Measurements from ENCODE around the gene METTL1. TPM values are rescaled to one million over a fixed set of nuclear protein-coding genes. Genes with fewer than 3 reads are reported as not detected.

METTL1 gene
- total RNA-seq, 1 experiment from 2014 or later, result 17.9 TPM

DNA sequence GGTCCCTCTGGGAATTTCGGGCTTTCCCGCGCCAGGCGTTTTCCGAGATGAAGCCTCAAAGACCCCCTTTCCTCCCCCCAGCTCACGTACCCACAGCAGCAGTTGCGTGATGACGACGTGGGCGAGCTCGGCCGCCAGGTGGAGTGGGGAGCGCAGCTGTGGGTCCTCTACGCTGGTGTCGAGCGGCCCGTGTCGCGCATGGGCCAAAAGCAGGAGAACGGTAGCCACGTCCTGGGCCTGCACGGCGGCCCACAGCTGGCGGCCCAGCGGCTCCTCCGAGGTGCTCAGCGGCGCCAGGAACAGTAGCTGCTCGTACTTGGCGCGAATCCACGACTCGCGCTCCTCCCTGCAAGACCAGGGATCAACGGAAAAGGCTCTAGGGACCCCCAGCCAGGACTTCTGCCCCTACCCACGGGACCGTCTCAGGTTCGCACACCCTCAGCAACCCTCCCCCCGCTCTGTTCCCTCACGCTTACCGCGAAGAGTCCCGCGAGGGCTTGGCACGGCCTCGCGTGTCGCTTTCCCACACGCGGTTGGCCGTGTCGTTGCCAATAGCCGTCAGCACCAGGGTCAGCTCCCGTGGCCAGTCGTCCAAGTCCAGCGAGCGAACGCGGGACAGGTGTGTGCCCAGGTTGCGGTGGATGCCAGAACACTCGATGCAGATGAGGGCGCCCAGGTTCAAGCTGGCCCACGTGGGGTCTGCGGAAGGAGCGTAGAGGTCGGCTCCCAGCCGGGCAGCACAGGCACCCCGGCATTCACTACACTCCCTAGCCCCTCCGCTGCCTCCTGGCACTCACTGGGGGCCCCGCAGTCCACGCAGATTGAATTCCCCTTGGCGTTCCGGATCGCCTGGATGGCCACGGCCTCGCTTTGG lies 44.8 kb downstream of the METTL1 start:
- Histone ChIP-seq H3F3A (ENCODE audit: insufficient read depth, low read depth) (no peaks in the 10 kb centered on the region), H3K27ac (no peak overlapping the region), H3K36me3 (ENCODE audit: low read depth) (no peaks in the 10 kb centered on the region), H3K27me3 (ENCODE audit: insufficient read depth, low read depth) (peaks cover 9% of the 10 kb centered on the region; the same call in 1 of the 2 replicates), H3K4me3 (peak overlapping the region; percentile 80; the same call in 1 of the 2 replicates), H3K79me2 (ENCODE audit: low read depth) (no peaks in the 10 kb centered on the region), H2AFZ (no peak overlapping the region; the same call in 1 of the 2 replicates), H4K20me1 (ENCODE audit: insufficient read depth) (no peaks in the 10 kb centered on the region), H3K9me3 (ENCODE audit: insufficient read depth, low read depth) (no peaks in the 10 kb centered on the region), H3K4me2 (peak overlapping the region; percentile 78), H3K9me2 (ENCODE audit: insufficient read depth) (no peaks in the 10 kb centered on the region), H3K4me1 (replicated peaks; ENCODE audit: insufficient read depth) (no peaks in the 10 kb centered on the region)
- BruUV-seq (replicated peaks), result TSS peak; percentile 21
- DNase-seq, result no peak
- TF ChIP-seq EZH2 (IDR thresholded peaks at IDR 0.05; ENCODE audit: low read depth), result no peak
- TF ChIP-seq CTCF (conservative IDR thresholded peaks at IDR 0.05), result no peak
- ChIA-PET CTCF (no interaction called here), POLR2A (ENCODE audit: unreplicated experiment) (no interaction called here)
- intact Hi-C loops (cut with micrococcal nuclease; ENCODE audit: unreplicated experiment), result loop anchor here (2.0 to 10.0 kb wide), 2 partner anchors 18 to 132 kb away; partner anchors contain the start of genes PIP4K2C and TSPAN31

DNA sequence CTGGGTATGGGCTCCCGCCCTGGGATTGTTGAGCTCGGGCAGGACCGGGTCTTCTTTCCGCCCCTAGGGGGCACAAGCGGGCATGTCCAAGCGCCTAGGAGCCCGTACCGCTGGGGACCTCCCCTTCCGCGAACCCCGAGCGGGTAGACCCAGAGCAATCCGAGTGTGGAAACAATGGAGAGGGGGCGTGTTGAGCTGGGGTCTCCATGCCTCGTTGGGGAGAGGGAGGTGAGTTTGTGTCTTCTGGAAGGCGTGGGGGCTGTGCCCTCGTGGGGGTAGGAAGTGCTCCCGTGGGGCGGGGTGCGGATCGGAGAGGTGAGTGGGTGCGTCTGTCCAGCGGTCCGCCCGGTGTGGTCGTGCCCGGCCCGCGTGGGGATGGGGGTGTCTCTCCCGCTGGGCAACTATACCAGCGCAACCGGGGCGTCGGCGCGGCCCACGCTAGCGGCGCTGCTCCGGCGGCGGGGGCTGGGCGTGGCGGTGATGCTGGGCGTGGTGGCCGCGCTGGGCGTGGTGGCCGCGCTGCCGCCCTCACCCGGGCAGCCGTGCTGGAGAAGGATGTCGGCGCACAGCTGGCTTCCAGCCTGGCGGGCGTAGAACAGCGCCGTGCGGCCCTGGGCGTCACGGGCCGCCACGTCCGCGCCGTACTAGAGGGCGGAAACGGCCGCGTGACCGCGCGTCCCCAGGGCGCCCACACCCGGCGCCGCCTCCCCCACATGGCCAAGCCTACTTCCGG lies 45.6 kb downstream of the METTL1 start:
- Histone ChIP-seq H3K27ac (no peak overlapping the region), H3K36me3 (ENCODE audit: low read depth) (no peaks in the 10 kb centered on the region), H3K4me2 (peak overlapping the region; percentile 78), H3K27me3 (ENCODE audit: insufficient read depth, low read depth) (peaks cover 7% of the 10 kb centered on the region; the same call in 1 of the 2 replicates), H3K9me3 (ENCODE audit: insufficient read depth, low read depth) (no peaks in the 10 kb centered on the region), H3K79me2 (ENCODE audit: low read depth) (no peaks in the 10 kb centered on the region), H3K4me3 (peak overlapping the region; percentile 80), H4K20me1 (ENCODE audit: insufficient read depth) (no peaks in the 10 kb centered on the region), H3K4me1 (replicated peaks; ENCODE audit: insufficient read depth) (no peaks in the 10 kb centered on the region), H3K9me2 (ENCODE audit: insufficient read depth) (no peaks in the 10 kb centered on the region), H2AFZ (peak overlapping the region; percentile 98), H3F3A (ENCODE audit: insufficient read depth, low read depth) (no peaks in the 10 kb centered on the region)
- BruUV-seq (replicated peaks), result TSS peak; percentile 77
- ChIA-PET POLR2A (ENCODE audit: unreplicated experiment) (interaction anchor here (0.5 to 0.7 kb wide), 6 partner anchors 10 to 215 kb away, joined by 3 to 13 read pairs (median 3); partner anchors contain the start of genes ATP23, CTDSP2 and TSPAN31), CTCF (interaction anchor here (0.6 to 1.0 kb wide), 5 partner anchors 18 to 1439 kb away, joined by 3 to 5 read pairs (median 3); no protein-coding TSS in a partner anchor)
- TF ChIP-seq CTCF (conservative IDR thresholded peaks at IDR 0.05) (peak; percentile 89), EZH2 (IDR thresholded peaks at IDR 0.05; ENCODE audit: low read depth) (no peak)
- intact Hi-C loops (cut with micrococcal nuclease; ENCODE audit: unreplicated experiment), result loop anchor here (2.0 to 10.0 kb wide), 2 partner anchors 18 to 132 kb away; partner anchors contain the start of genes PIP4K2C and TSPAN31
- DNase-seq, result peak; percentile 58 to 85

GRCh38 chr12:57725851-57726150 lies 46.1 kb downstream of the METTL1 start:
- ChIA-PET POLR2A (ENCODE audit: unreplicated experiment) (interaction anchor here (0.6 to 0.7 kb wide), 3 partner anchors 10 to 215 kb away, joined by 3 read pairs; partner anchors contain the start of gene ATP23), CTCF (interaction anchor here (0.7 to 1.0 kb wide), 4 partner anchors 18 to 401 kb away, joined by 3 to 5 read pairs (median 4); no protein-coding TSS in a partner anchor)
- H3K4me3 ChIP-seq, result peak overlapping the region; percentile 80; the same call in 1 of the 2 replicates
- BruUV-seq (replicated peaks), result no TSS peak
- no peaks in the 10 kb centered on the region for H3K9me3 ChIP-seq (ENCODE audit: insufficient read depth, low read depth)
- H3K4me1 ChIP-seq (replicated peaks; ENCODE audit: insufficient read depth), result no peaks in the 10 kb centered on the region
- no peak for TF ChIP-seq EZH2 (IDR thresholded peaks at IDR 0.05; ENCODE audit: low read depth)
- TF ChIP-seq CTCF (conservative IDR thresholded peaks at IDR 0.05), result no peak
- no peaks in the 10 kb centered on the region for H3F3A ChIP-seq (ENCODE audit: insufficient read depth, low read depth)
- H4K20me1 ChIP-seq (ENCODE audit: insufficient read depth), result no peaks in the 10 kb centered on the region
- H3K36me3 ChIP-seq (ENCODE audit: low read depth), result no peaks in the 10 kb centered on the region
- peak overlapping the region; percentile 98; the same call in 1 of the 2 replicates for H2AFZ ChIP-seq
- intact Hi-C loops (cut with micrococcal nuclease; ENCODE audit: unreplicated experiment), result loop anchor here (2.0 to 10.0 kb wide), 2 partner anchors 19 to 131 kb away; partner anchors contain the start of genes PIP4K2C and TSPAN31
- no peaks in the 10 kb centered on the region for H3K79me2 ChIP-seq (ENCODE audit: low read depth)
- no peaks in the 10 kb centered on the region for H3K9me2 ChIP-seq (ENCODE audit: insufficient read depth)
- H3K27me3 ChIP-seq (ENCODE audit: insufficient read depth, low read depth), result peaks cover 2% of the 10 kb centered on the region; the same call in 1 of the 2 replicates
- no peak for DNase-seq
- no peak overlapping the region for H3K27ac ChIP-seq
- peak overlapping the region; percentile 78 for H3K4me2 ChIP-seq

Measured in PC-9 (cell line).